Stimulated activated CD8-positive, alpha-beta memory T cell treated with anti-CD3 and anti-CD28 coated beads, Interleukin-7, amount 100 ng/mL, for 48 hours (primary cell): Measurements from ENCODE around the gene EIF5AL1.
"Not testable (repeated sequence)": the region's sequence is repeated elsewhere in the genome, so short reads cannot be mapped to it uniquely, and the experiment has no call there.

Source experiments
- DNase-seq, 2 donors: peaks; one replicate each; pipeline ENCODE4 v3.0.0-alpha.2; 2020; ENCODE audit warnings: low read depth in 1 of 2; ENCODE audit errors: extremely low read depth in 1 of 2

The EIF5AL1 gene

DNA sequence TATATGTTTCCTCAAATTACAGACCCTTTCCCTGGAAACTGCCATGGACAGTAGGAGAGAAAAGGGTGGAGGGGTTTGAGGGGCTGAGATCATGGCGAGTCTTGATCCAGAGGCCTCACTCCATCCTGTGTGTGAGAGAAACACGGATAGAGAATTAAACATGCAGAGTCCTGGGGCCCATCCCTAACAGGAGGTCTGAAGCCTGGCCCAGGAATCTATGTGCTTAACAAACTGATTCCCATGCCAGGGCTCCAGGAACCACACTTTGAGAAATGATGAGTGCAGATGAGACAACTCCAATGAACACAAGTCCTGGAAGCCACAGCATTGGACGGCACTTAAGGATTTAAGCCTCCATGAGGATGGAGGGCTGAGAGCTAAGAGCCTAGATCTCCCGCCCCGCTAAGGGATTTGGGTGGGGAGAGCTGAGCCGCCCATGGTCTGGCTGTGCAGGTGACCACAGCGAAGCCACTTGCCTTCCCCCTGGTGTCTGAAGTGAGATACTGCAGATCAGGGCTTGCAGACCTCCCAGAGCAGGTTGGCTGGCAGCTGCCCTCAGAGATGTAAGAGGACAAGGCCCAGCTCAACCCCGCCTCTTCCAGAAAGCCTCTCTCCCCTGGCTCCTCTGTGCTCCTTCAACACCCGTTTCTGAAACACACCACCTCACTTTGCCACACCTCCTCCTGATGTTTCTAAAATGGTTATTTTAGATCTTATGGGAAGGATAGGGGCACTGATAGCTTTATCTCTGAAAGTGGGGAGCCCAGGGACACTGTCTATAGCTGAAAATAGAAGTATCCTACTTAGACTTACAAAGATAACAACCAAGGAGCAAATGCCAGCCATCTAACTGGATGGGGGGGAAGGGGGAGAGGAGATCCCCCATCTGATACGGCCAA lies 24.8 kb upstream of the EIF5AL1 start:
- peak in 1 of 2 donors; percentile 19 for DNase-seq

DNA sequence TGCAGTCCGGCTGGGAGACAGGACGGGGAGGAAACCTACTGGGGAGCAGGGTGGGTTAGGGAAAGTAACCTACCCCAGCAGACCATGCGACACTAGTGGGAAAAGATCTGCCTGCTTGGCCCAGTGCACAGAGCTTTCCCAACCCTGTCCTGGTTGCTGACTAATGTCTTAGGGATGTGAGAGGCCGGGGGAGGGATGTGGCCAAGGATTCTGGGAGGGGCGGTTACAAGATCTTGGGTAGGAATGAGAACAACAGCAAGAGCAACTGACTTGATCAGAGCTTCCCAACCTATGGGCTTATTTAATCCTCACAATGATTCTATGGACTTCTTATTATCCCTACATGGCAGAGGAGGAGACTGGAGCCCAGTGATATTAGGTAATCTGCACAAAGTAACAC lies 24.0 kb upstream of the EIF5AL1 start:
- no peak for DNase-seq

DNA sequence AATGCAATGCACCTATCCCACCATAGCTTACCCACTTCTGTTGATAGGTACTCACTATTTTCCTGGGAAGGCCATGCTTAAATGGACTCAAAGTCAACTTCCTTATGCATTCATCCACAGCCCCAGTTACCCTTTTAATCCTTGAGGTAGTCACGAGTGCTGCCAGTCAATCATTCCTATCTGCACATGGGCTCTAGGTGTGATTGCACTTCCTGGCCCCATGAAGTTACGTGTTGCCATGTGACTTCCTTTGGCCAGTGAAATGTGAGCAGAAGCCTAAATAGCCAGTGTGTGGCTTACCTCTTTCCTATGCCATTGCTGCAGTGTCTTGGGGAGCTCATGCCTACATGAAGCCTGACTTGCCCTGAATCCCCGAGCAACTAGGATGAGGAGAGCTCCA lies 23.5 kb upstream of the EIF5AL1 start:
- no peak for DNase-seq

DNA sequence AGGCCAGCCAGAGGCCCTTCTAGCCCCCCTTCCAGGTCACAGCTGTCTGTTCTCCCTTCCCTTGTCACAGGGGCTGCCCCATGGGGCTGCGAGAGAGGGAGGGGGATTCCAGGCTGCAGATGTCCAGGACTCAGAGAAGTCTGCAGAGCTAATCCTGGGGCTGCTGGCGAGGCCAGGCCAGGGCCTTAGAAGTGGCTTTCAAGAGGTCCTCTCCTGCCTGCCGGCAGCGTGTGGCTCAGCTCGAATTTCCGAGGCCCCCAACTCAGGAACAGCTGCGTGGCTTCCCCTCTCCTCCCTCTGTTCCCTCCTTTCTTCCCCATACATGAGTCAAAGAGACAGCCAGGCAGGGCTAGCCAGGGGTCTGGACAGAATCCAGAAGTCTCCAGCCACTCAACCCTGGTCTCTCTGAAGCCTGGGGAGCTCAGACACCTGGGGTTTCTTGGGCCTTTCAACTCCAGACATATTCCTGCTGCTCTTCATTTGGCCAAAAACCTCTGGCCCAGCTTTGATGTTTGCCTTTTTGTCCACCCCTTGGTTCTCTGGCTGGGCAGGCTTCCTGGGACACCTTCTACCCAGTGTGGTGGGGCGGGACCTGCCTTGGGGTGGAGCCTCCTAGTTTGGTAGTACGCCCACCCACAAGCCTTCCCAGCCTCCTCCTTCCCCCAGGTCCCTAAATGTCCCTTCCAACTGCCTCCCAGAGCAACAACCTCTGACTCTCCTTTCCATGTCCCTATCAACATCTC lies 21.8 kb upstream of the EIF5AL1 start:
- no peak for DNase-seq

DNA sequence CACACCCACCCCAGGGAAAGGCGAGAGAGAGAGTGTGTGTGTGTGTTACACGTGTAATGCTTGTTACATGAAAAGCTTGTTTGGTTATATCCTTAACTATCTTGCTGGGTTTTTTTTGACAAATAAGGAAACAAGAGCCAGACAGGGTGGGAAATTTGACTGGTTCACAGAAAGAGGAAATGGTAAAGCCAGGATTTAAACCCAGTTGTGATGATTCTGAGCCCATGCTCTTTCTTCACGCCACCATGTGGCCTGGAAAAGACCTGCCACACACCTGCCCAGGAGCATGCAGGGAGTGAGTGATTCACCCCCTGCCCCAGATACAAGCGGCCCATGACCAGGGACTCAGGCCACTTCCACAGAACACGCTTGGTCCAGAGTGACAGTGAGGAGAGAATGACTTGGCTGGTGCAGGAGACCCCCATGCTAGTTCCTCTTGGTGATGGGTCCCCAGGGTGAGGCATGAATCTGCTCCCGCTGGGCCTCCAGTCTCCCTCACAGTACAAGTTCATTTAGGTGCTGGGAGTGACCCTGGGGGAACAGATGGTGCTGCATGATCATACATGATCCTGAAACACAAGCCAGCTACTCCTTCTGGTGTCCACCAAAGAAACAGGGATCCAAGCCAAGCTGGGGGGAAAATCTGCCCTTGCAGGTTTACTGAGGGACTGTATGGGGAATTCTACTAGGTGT lies 21.0 kb upstream of the EIF5AL1 start:
- DNase-seq = no peak

DNA sequence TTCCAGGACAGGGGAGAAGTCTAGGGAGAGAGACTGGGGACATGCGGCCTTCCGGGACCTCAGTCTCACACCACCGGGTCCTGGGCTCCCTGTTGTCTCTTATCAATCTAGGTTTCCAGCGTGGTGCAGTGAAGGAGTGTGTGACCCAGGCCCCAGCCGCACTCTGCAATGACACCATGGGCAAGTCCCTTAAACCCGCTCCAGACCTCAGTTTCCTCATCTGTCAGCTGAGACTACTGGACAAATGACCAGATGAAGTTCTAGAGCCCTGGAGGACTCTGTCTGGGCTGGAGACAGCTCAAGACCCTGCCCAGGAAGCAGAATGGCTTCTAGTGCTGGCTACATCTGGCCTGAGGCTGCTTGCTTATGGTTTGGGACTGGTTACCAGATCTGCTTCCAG lies 20.1 kb upstream of the EIF5AL1 start:
- no peak for DNase-seq

DNA sequence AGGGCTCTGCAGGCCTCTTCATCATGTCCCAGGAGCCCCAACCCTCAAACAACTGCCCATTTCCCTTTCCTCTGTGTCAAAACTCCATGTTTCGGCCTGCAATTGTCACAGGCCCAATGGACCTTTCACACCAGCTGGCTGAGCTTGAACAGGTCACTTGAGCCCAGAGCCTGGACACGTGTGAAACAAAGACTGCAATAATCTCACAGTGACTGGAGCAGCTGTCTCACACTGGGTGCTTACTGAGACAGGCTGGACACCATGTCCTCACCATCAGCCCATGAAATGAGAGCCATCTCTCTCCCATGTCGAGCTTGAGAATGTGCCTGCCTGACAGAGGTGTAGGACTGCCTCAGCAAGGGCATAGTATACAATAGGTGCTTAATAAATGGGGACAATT lies 19.5 kb upstream of the EIF5AL1 start:
- no peak for DNase-seq

DNA sequence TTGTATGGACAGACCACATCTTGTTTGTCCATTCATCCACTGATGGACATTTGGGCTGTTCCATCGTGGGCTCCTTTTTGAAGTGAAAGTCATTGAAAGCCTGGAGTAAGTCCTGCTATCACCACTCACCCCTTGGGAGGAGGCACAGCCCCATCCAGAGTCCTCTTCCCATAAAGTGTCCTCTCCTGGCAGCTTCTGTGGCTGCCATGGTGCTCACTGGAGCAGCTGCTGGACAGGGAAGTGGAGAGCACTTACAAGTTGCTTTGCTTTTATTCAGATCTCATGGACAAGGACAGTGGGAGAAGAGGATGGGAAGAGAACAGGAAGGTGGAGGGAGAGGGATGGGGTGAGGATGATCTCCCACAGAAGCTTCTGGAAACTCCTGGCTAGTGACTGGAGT lies 18.5 kb upstream of the EIF5AL1 start:
- no peak for DNase-seq

DNA sequence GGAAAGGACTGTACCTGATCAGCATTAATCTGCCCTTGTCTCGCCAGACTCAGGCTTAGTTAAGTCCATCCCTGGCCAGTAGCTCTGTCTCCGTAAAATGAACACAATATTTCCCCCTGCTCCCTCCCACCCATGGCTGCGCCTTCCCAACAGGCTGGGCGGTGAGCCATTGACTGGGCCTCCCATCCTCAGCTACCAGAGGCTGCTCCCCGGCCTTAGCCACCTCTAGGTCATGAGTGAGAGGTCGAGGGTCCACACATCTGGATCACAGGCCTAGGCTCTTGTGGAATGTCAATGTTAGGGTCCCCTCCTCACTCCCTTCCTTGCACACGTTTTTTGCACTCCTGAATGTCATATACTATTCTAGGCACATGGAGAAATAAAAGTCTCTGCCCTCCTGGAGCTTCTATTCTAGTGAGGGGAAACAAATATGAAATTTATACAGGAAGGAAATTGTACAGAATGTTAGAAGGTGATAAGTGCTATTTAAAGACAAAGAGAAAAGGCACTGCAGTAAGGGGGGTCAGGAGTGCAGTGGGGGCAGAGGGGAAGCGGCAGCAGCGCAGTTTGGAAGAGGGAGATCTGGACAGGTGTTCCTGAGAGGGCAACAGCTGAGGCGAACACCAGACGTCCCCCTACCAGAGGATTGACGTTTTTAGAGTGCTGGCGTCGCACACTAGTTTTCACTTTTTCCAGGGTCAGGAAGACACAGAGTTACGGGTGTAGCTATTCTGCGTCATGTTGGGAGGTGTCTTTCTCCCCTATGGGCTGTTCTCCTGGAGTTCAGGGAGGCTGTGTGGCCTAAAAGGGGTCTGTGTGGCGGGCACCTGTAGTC lies 17.2 kb upstream of the EIF5AL1 start:
- no peak for DNase-seq

DNA sequence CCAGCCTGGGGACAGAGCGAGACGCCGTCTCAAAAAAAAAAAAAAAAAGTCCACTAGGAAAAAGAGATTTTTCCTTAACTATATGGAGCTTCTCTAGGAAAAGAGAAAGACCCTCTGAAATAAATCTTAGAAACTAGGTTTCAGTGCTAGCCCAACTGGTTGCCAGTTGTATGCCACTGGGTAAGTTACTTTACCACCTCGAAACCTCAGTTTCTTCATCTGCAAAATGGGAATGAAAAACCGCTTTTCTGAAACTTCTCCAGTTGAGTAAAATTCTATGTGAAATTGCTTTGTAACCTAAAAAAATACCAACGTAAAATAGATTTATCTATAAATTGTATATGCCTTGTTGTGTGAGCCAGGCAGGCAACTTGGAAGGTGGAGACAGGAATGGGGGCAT lies 16.5 kb upstream of the EIF5AL1 start:
- no peak for DNase-seq

DNA sequence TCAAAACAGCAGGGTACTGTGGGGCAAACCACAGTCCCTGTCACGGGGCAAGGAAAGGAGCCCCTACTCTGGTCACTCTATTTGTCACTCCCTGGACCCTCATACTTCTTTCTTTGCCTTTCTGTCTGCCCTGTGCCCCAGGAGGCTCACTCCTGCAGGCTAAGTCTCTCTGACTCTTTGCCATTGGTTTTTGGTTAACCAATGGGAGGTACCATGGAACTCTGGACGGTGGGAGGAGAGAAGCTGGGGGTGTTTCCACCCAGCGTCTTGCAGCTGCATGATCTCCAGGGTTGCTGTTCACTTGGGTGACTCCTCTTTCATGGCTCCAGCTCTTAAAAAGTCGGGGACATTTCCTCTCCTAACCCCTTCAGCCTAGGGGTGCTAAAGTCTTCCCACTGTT lies 15.4 kb upstream of the EIF5AL1 start:
- no peak for DNase-seq

DNA sequence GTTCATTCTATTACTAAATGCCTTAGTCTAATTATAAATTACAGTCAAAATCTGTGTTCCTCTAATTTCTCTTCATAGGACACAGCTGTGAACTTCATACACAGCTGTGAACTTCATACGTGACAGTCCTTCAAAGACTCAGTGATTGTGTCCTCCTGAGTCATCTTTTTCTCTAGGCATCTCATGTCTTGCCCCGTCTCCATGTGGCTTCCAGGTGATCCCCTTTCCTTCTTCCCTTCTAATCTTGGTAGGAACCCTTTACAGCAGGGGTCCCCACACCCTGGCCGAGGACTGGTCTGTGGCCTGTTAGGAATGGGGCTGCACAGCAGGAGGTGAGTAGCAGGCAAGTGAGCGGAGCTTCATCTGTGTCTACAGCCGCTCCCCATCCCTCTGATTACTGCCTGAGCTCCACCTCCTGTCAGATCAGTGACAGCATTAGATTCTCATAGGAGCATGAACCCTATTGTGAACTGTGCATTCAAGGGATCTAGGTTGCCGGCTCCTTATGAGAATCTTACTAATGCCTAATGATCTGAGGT lies 14.0 kb upstream of the EIF5AL1 start:
- DNase-seq = no peak

DNA sequence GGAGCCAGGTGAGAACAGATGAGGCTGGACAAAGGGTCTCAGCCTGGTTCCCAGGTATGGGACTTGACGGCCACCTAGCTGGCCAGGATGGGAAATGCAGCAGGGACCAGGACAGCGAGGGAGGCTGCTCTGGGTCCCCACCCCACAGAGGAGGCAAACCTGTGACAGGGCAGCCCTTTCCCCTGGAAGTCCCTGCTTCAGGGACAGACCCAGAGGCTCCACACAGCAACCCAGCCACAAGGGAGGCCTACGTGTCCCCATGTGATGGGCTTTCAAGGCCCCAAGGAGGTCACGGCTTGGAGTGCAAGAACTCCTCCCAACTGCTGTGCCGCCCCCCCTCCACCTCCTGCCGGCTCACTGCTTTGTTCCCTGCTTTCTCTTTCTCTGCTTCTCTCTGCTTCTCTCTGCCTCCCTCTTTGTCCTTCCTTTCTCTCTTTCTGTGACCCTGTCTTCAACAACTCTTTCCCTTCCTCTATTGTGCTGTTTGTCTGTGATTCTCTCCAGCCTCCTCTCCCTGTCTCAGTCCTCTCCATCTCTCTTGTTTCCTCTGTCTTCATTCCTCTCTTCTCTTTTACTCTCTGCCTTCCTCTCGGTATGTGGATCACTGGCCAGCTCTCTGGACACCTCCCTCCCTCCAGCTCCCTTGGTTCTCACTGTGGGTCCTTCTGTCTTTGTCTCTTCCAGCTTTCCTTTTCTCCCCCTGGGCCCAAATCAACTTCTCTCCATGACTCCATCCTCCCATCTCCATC lies 9.6 kb upstream of the EIF5AL1 start:
- no peak for DNase-seq

DNA sequence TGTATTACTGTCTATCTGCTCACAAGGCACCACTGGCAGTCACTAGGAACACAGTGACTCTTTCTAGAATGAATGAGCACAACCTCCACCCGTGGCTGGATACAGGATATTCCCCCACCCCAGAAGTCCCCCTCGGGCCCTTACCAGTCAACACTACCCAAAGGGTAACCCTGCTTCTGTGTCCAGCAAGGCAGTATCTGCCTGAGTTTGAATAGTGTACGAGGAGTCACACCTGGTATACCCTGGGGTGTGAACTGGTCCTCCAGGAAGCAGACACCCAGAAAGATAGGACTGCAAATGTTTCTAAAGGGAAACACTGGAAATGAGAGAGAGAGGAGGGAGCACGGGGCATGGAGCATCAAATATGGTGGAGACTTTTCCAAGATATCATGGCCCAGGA lies 8.5 kb upstream of the EIF5AL1 start:
- not testable (repeated sequence) for DNase-seq

DNA sequence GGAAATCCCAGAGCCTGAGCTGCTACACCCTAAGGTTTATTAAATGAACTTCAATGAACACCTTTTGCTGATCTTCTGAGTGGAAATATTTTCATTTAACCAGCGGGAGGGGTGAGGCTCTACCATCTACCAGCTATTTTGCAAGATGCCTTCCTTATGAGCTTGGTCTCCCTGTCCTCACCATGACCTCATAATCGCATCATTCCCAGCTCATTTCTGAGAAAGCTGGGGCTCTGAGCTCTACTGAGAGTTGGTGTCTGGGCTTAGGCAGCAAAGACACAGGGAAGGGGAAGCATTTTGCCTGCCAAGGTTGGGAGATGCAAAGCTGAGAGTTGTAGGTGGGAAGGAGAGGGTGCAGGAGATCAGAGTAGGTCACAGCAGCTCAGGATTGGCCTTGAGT lies 7.8 kb upstream of the EIF5AL1 start:
- not testable (repeated sequence) for DNase-seq

DNA sequence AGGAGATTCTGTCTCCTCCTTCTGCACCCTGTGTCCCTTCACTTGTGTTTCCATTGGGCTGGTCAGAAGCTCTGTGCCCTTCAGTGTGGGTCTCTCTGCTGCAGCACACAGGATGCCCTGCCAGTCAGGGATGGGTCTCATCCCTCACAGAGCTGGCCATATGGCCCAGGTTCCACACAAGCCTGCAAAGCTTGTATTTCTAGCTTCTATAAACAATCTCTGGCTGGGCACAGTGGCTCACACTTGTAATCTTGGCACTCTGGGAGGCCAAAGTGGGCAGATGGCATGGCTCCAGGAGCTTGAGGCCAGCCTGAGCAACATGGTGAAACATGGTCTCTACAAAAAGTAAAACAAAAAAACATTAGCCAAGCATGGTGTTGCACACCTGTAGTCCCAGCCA lies 7.0 kb upstream of the EIF5AL1 start:
- DNase-seq = not testable (repeated sequence)

DNA sequence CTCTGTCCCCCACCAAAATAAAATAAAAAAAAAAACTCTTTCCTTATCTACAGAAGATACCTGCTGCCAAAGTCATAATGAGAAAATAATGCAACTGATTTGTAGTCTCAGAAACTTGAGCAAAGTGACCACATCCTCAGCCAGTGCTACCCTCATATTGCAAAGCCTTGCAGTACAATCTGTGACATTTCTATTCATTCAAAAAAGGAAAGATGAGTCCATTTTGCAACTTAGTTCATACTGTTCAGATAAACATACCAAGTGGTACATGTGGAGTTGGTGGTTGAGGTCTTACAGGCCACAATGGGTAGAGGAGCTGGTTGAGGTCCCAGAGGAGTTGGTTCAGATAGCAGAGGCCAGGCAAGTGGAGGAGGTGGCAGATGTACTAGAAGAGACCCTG lies 6.5 kb upstream of the EIF5AL1 start:
- DNase-seq = no peak

DNA sequence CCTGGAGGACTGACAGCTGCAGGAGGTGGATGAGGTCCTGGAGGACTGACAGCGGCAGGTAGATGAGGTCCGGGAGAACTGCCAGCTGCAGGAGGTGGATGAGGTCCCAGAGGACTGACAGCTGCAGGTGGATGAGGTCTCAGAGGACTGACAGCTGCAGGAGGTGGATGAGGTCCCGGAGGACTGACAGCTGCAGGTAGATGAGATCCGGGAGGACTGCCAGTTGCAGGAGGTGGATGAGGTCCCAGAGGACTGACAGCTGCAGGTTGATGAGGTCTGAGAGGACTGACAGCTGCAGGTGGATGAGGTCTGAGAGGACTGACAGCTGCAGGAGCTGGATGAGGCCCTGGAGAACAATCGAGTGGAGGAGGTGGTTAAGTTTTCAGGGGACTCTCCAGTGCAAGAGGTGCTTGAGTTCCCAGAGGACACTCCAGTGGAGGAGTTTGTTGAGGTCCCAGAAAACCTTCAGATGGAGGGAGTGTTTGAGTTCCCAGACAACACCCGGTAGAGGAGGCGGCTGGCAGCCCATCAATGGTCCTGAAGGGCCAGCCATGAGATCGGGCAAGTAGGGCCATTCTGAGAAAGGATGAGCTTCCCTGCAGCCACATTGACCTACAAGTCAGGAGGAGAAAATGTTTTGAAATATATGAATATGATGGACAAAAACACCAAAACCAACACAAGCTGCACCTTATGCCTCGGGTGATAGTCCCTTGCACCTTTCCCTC lies 4.7 kb upstream of the EIF5AL1 start:
- DNase-seq = no peak

DNA sequence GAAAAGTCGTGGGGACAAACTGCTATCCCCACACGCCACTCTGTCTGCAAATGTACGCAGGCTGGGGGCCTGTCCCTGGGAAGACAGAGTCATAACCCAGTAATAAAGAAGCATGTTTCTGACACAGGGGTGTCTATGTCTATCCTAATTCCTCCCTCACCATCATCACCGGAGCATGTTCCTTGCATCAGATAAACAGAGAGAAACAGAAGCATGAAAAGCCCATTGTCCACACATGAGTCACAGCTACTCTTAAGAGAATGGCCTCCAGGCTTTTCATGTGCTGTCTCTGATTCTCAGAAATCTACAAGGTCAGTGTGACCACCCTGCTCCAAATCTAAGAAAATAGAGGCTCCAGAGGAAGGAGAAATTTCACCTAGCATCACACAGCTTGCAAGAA lies 4.1 kb upstream of the EIF5AL1 start:
- DNase-seq = not testable (repeated sequence)
